Upper lobe of left lung (tissue), 4 donors: ENCODE results near the gene PAPOLG.

Experiments
- EP300 ChIP-seq, 4 donors: sonication (generic); formaldehyde crosslinking; IDR thresholded peaks; one replicate each; pipeline ENCODE4 v1.5.1; 2017; ENCODE audit warnings: antibody characterized with exemption in 4 of 4, control low read depth in 2 of 4
- POLR2A ChIP-seq, 4 donors: fragments of 450-650 bp; IDR thresholded peaks; one replicate each; pipeline ENCODE4 v1.5.1; 2016 to 2017; ENCODE audit warnings: antibody characterized with exemption in 4 of 4, mild to moderate bottlenecking in 2 of 4
- POLR2AphosphoS5 ChIP-seq, 2 donors: sonication (generic); formaldehyde crosslinking; IDR thresholded peaks; one replicate each; pipeline ENCODE4 v1.5.1; 2017; ENCODE audit warnings: antibody characterized with exemption in 2 of 2
- TF ChIP-seq, protein P1 (sequence below), 6 experiments: fragments of 450-650 bp in 4 of 6; fragments of 200-600 bp in 2 of 6; sonication (generic) in 2 of 6; IDR thresholded peaks; one replicate each; pipeline ENCODE4 v1.5.1; 2016 to 2019; ENCODE audit warnings: antibody characterized with exemption in 6 of 6

DNA sequence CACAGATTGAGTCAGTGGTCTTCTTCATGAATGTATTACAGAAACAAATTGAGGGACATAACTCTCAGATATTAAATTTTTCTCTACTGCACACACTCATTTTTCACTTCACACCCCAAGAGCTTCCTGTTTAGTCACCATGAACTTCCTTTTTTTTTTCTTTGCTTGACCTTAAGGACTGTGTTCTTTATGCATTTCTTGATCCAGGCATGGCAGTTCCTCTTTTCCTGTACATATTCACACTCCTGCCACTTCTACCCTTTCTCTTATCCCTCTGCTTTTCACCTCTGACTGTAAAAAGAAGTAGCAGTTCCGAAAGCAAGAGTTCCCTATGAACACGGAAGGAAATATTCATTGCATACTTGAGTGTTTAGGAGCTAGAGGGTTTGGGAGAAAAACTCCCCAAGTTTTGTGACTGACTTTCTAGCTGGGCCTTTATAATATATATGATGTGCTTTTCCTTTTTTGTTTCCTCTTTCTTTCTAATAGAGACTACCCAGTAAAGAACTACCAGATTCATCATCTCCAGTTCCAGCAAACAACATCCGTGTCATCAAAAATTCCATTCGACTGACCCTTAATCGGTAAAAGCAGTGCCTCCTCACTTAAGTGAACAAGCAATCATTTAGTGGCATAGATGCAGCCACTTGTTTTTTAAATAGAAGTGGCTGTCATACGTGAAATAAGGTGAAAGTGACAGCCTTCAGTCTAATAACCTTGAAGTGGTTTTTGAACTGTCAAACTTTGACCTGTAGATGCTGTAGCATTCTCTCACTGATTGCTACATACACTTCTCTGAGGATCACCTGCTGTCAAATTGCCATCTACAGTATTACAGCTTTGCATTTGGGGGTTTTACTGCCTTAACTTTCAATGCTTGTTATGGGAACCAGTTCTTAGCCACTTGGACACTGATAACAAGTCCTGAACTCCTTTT is 40.8 kb downstream of the PAPOLG start:
- TF ChIP-seq POLR2A (IDR thresholded peaks at IDR 0.05) (no peak), EP300 (IDR thresholded peaks at IDR 0.05) (no peak), POLR2AphosphoS5 (IDR thresholded peaks at IDR 0.05) (no peak)
- TF ChIP-seq, protein P1, sequence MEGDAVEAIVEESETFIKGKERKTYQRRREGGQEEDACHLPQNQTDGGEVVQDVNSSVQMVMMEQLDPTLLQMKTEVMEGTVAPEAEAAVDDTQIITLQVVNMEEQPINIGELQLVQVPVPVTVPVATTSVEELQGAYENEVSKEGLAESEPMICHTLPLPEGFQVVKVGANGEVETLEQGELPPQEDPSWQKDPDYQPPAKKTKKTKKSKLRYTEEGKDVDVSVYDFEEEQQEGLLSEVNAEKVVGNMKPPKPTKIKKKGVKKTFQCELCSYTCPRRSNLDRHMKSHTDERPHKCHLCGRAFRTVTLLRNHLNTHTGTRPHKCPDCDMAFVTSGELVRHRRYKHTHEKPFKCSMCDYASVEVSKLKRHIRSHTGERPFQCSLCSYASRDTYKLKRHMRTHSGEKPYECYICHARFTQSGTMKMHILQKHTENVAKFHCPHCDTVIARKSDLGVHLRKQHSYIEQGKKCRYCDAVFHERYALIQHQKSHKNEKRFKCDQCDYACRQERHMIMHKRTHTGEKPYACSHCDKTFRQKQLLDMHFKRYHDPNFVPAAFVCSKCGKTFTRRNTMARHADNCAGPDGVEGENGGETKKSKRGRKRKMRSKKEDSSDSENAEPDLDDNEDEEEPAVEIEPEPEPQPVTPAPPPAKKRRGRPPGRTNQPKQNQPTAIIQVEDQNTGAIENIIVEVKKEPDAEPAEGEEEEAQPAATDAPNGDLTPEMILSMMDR (IDR thresholded peaks at IDR 0.05) = no peak
